ENCODE results near the gene FOLH1. TPM values are rescaled to one million over a fixed set of nuclear protein-coding genes. Genes with fewer than 3 reads are reported as not detected.
"Not testable (repeated sequence)": the region's sequence is repeated elsewhere in the genome, so short reads cannot be mapped to it uniquely, and the experiment has no call there.

FOLH1 gene
- 0.14 and 0.21 TPM in 2 replicates for polyA plus RNA-seq (2011; rRNA removed)
- 0.08 TPM in 1 of 2 replicates, not detected in the other for polyA plus RNA-seq (2012; cell fraction: cytosol; rRNA removed)
- 0.10 TPM in 1 of 2 replicates, not detected in the other for polyA plus RNA-seq (2012; cell fraction: nucleus; rRNA removed)
- polyA plus RNA-seq (2017; fragmentation: RNase III; extraction: RNeasy Plus Mini Kit Qiagen cat#74134 plus additional on column Dnase treatment) = not detected in 3 replicates
- polyA minus RNA-seq (2011; rRNA and poly(A)+ RNA removed) = not detected in 2 replicates

- H3K27ac ChIP-seq = no peak within 1 kb of the TSS
- H3K4me2 ChIP-seq = peak within 1 kb of the TSS; percentile 77
- POLR2A ChIA-PET = no interaction called here
- no peaks in the 10 kb centered on the region for H3K4me1 ChIP-seq
- ATAC-seq = peak; percentile 78 to 87
- H3K4me3 ChIP-seq = peak within 1 kb of the TSS; percentile 34
- no peaks in the 10 kb centered on the region for H3K9me3 ChIP-seq
- FAIRE-seq = no peak
- CTCF ChIA-PET = no interaction called here
- no peak for TF ChIP-seq USF2 (IDR thresholded peaks at IDR 0.05)
- TF ChIP-seq KDM5A (IDR thresholded peaks at IDR 0.05) = no peak
- no peak for TF ChIP-seq HMGXB4 (CRISPR knock-in tag; IDR thresholded peaks at IDR 0.05; ENCODE audit: borderline replicate concordance)
- no peak for TF ChIP-seq HOXB13 (CRISPR knock-in tag; IDR thresholded peaks at IDR 0.05; ENCODE audit: low read depth)
- TF ChIP-seq MAZ (IDR thresholded peaks at IDR 0.05; ENCODE audit: borderline replicate concordance, low read depth, low read length) = no peak
- no peak for TF ChIP-seq CBX2 (IDR thresholded peaks at IDR 0.05; ENCODE audit: borderline replicate concordance, low read depth)
- no peak for TF ChIP-seq CBX8 (IDR thresholded peaks at IDR 0.05)
- TF ChIP-seq RCOR1 (IDR thresholded peaks at IDR 0.05; ENCODE audit: low read depth, low read length) = no peak
- TF ChIP-seq MAFK (IDR thresholded peaks at IDR 0.05; ENCODE audit: partially characterized antibody) = no peak
- TF ChIP-seq SREBF2 (IDR thresholded peaks at IDR 0.05) = no peak
- no peak for TF ChIP-seq POLR2AphosphoS2 (conservative IDR thresholded peaks at IDR 0.05; ENCODE audit: low read length)
- TF ChIP-seq HES2 (IDR thresholded peaks at IDR 0.05) = no peak
- no peak for TF ChIP-seq BCL3 (IDR thresholded peaks at IDR 0.05)
- TF ChIP-seq HOXB5 (CRISPR knock-in tag; IDR thresholded peaks at IDR 0.05) = no peak
- TF ChIP-seq FOSB (CRISPR knock-in tag; IDR thresholded peaks at IDR 0.05) = no peak
- no peak for TF ChIP-seq HOXA7 (CRISPR knock-in tag; IDR thresholded peaks at IDR 0.05)
- TF ChIP-seq RAD21 (conservative IDR thresholded peaks at IDR 0.05 in 1 of 2, IDR thresholded peaks at IDR 0.05 in 1 of 2) = no peak
- 6% methylated on average over 13 of the region's 48 CpGs for WGBS (ENCODE audit: missing lambda C conversion rate)
- DNase-seq (ENCODE audit: low read depth in 1 of 2, low spot score in 1 of 2) = peak in 1 of 2 experiments; percentile 2
Measured at GRCh38 chr11:49208006-49208721, at the start of gene FOLH1. Gene FOLH1, minus strand, starts transcription at chr11:49208602. Its CDS starts 193 bp downstream, at chr11:49208409.

GRCh38 chr11:49255148-49255547 is 46.7 kb upstream of the FOLH1 start:
- H3K9me3 ChIP-seq; H3K4me2 ChIP-seq; DNase-seq (ENCODE audit: low read depth in 1 of 2, low spot score in 1 of 2); CTCF ChIA-PET; POLR2A ChIA-PET; ATAC-seq; H3K4me1 ChIP-seq; H3K27ac ChIP-seq; H3K4me3 ChIP-seq; FAIRE-seq: not testable (repeated sequence)
- WGBS (ENCODE audit: missing lambda C conversion rate) = 20% methylated on average over 2 of the region's 2 CpGs

- H3K4me3 ChIP-seq; H3K4me1 ChIP-seq; ATAC-seq; DNase-seq (ENCODE audit: low read depth in 1 of 2, low spot score in 1 of 2); H3K9me3 ChIP-seq; FAIRE-seq; H3K4me2 ChIP-seq; CTCF ChIA-PET; POLR2A ChIA-PET; H3K27ac ChIP-seq: not testable (repeated sequence)
- 1% methylated on average over 5 of the region's 5 CpGs for WGBS (ENCODE audit: missing lambda C conversion rate)
Measured at GRCh38 chr11:49251212-49251611, 42.8 kb upstream of the FOLH1 start.

- 46% methylated on average over 5 of the region's 5 CpGs for WGBS (ENCODE audit: missing lambda C conversion rate)
- CTCF ChIA-PET; POLR2A ChIA-PET; H3K9me3 ChIP-seq; FAIRE-seq; H3K27ac ChIP-seq; ATAC-seq; H3K4me2 ChIP-seq; DNase-seq (ENCODE audit: low read depth in 1 of 2, low spot score in 1 of 2); H3K4me3 ChIP-seq; H3K4me1 ChIP-seq: not testable (repeated sequence)
Measured at GRCh38 chr11:49250398-49251115, 42.2 kb upstream of the FOLH1 start.

- H3K4me3 ChIP-seq; H3K4me1 ChIP-seq; H3K4me2 ChIP-seq; ATAC-seq; POLR2A ChIA-PET; DNase-seq (ENCODE audit: low read depth in 1 of 2, low spot score in 1 of 2); CTCF ChIA-PET; H3K9me3 ChIP-seq; H3K27ac ChIP-seq: not testable (repeated sequence)
- 27% methylated on average over 3 of the region's 3 CpGs for WGBS (ENCODE audit: missing lambda C conversion rate)
- FAIRE-seq = peak; percentile 72
Measured at GRCh38 chr11:49249363-49249762, 41.0 kb upstream of the FOLH1 start.

- DNase-seq (ENCODE audit: low read depth in 1 of 2, low spot score in 1 of 2) = peak in 1 of 2 experiments; percentile 21
- POLR2A ChIA-PET, H3K4me2 ChIP-seq, H3K9me3 ChIP-seq, FAIRE-seq, H3K4me3 ChIP-seq, H3K4me1 ChIP-seq, ATAC-seq, CTCF ChIA-PET, H3K27ac ChIP-seq: not testable (repeated sequence)
- 7% methylated on average over 4 of the region's 4 CpGs for WGBS (ENCODE audit: missing lambda C conversion rate)
Measured at GRCh38 chr11:49233685-49234084, 25.3 kb upstream of the FOLH1 start.
